ENCODE results near the gene IQGAP3. TPM values are rescaled to one million over a fixed set of nuclear protein-coding genes. Genes with fewer than 3 reads are reported as not detected.

IQGAP3 gene
- total RNA-seq, 2 donors from 2014 or later, result 28.6 to 36.9 TPM

GRCh38 chr1:156550346-156550745 is 22.0 kb downstream of the IQGAP3 start:
- Mint-ChIP-seq H3K4me1 (no peaks in the 10 kb centered on the region), H3K27ac (no peak overlapping the region), H3K27me3 (ENCODE audit: insufficient read depth) (no peaks in the 10 kb centered on the region), H3K4me3 (no peak overlapping the region), H3K9me3 (no peaks in the 10 kb centered on the region), H3K36me3 (ENCODE audit: low read depth) (peaks cover 34% of the 10 kb centered on the region)
- no peak for DNase-seq
- TF ChIP-seq CTCF (conservative IDR thresholded peaks at IDR 0.05), result no peak
- Histone ChIP-seq H3K9me3 (ENCODE audit: control insufficient read depth, low read length) (no peaks in the 10 kb centered on the region), H3K4me3 (ENCODE audit: low read length) (no peak overlapping the region), H3K4me1 (ENCODE audit: control insufficient read depth, insufficient read depth, low read length) (no peaks in the 10 kb centered on the region), H3K27ac (ENCODE audit: low read depth, low read length) (no peak overlapping the region), H3K27me3 (ENCODE audit: control insufficient read depth, insufficient read depth, low read length, poor library complexity, severe bottlenecking) (no peaks in the 10 kb centered on the region), H3K9ac (ENCODE audit: extremely low read depth, low read length, poor library complexity, severe bottlenecking) (no peak overlapping the region), H3K36me3 (ENCODE audit: control insufficient read depth, insufficient read depth, low read length) (peaks cover 68% of the 10 kb centered on the region)
- WGBS, 2 experiments (ENCODE audit: insufficient coverage in 1 of 2, insufficient read length in 1 of 2), result 84 to 88% methylated on average over 5 of the region's 5 CpGs

- H3K27ac ChIP-seq (ENCODE audit: low read depth, low read length), result no peak overlapping the region
- H3K27me3 ChIP-seq (ENCODE audit: control insufficient read depth, insufficient read depth, low read length, poor library complexity, severe bottlenecking), result no peaks in the 10 kb centered on the region
- H3K36me3 ChIP-seq (ENCODE audit: control insufficient read depth, insufficient read depth, low read length), result peaks cover 65% of the 10 kb centered on the region
- H3K4me3 ChIP-seq (ENCODE audit: low read length), result no peak overlapping the region
- Mint-ChIP-seq H3K4me1 (no peaks in the 10 kb centered on the region), H3K27ac (no peak overlapping the region), H3K27me3 (ENCODE audit: insufficient read depth) (no peaks in the 10 kb centered on the region), H3K36me3 (ENCODE audit: low read depth) (peaks cover 34% of the 10 kb centered on the region), H3K4me3 (no peak overlapping the region), H3K9me3 (no peaks in the 10 kb centered on the region)
- H3K4me1 ChIP-seq (ENCODE audit: control insufficient read depth, insufficient read depth, low read length), result no peaks in the 10 kb centered on the region
- H3K9me3 ChIP-seq (ENCODE audit: control insufficient read depth, low read length), result no peaks in the 10 kb centered on the region
- 86 to 97% methylated on average over 1 of the region's 1 CpG for WGBS, 2 experiments (ENCODE audit: insufficient coverage in 1 of 2, insufficient read length in 1 of 2)
- no peak for DNase-seq
- H3K9ac ChIP-seq (ENCODE audit: extremely low read depth, low read length, poor library complexity, severe bottlenecking), result no peak overlapping the region
- TF ChIP-seq CTCF (conservative IDR thresholded peaks at IDR 0.05), result no peak
These were observed 22.5 kb downstream of the IQGAP3 start for GRCh38 chr1:156549831-156550230.

GRCh38 chr1:156549390-156549789 is 23.0 kb downstream of the IQGAP3 start:
- Histone ChIP-seq H3K9me3 (ENCODE audit: control insufficient read depth, low read length) (no peaks in the 10 kb centered on the region), H3K4me1 (ENCODE audit: control insufficient read depth, insufficient read depth, low read length) (no peaks in the 10 kb centered on the region), H3K4me3 (ENCODE audit: low read length) (no peak overlapping the region), H3K27ac (ENCODE audit: low read depth, low read length) (no peak overlapping the region), H3K36me3 (ENCODE audit: control insufficient read depth, insufficient read depth, low read length) (peaks cover 66% of the 10 kb centered on the region), H3K27me3 (ENCODE audit: control insufficient read depth, insufficient read depth, low read length, poor library complexity, severe bottlenecking) (no peaks in the 10 kb centered on the region), H3K9ac (ENCODE audit: extremely low read depth, low read length, poor library complexity, severe bottlenecking) (no peak overlapping the region)
- TF ChIP-seq CTCF (conservative IDR thresholded peaks at IDR 0.05), result peak; percentile 45
- H3K36me3 Mint-ChIP-seq (ENCODE audit: low read depth), result peaks cover 32% of the 10 kb centered on the region
- no peaks in the 10 kb centered on the region for H3K9me3 Mint-ChIP-seq
- no peak overlapping the region for H3K27ac Mint-ChIP-seq
- H3K4me1 Mint-ChIP-seq, result no peaks in the 10 kb centered on the region
- no peaks in the 10 kb centered on the region for H3K27me3 Mint-ChIP-seq (ENCODE audit: insufficient read depth)
- WGBS, 2 experiments (ENCODE audit: insufficient coverage in 1 of 2, insufficient read length in 1 of 2), result 86 to 91% methylated on average over 2 of the region's 2 CpGs
- no peak overlapping the region for H3K4me3 Mint-ChIP-seq
- DNase-seq, result peak; percentile 60

Data from endodermal cell (in vitro differentiated cells).